HCT116 (cell line): ENCODE results near the gene IGFBP1. TPM values are rescaled to one million over a fixed set of nuclear protein-coding genes. Genes with fewer than 3 reads are reported as not detected.

ENCODE experiments used
- ATAC-seq: fragments of 200-7000 bp; cut with Tn5 transposase; 2 replicates; pipeline ENCODE4 v1.9.1; 2020; ENCODE audit warnings: mild to moderate bottlenecking, moderate library complexity
- BruUV-seq: library from RNA; stranded (reverse); fragments of 400-500 nt; replicated peaks from 2 replicates; lab custom pipeline; 2021; lab: Mats Ljungman, UMichigan
- CTCF ChIA-PET: fragments of 300-600 bp; sonication (Branson Sonifier 250); formaldehyde crosslinking; loops from one replicate; lab custom pipeline; 2021; ENCODE audit warnings: antibody characterized with exemption; lab: Charles Lee
- POLR2A ChIA-PET: fragments of 300-600, 350-600 bp; sonication (Branson Sonifier 250); formaldehyde crosslinking; loops from one replicate; lab custom pipeline; 2021; ENCODE audit warnings: antibody characterized with exemption; lab: Charles Lee
- RAD21 ChIA-PET, 2 experiments: fragments of 300-600 bp; sonication (Branson Sonifier 250); formaldehyde crosslinking; loops; one replicate each; lab custom pipeline; 2023; ENCODE audit warnings: low total read pairs in 2 of 2; ENCODE audit not compliant: uncharacterized antibody in 2 of 2, unreplicated experiment in 2 of 2, low non-redundant PET in 1 of 2; lab: Charles Lee
- DNase-seq: peaks from one replicate; pipeline ENCODE4 v3.0.0-alpha.2; 2010; ENCODE audit warnings: low read depth, low spot score
- H2AFZ ChIP-seq: fragments of 200-600 bp; shearing (Covaris generic), sonication (generic); 2 replicates; pipeline ENCODE4 v1.6.1; 2017; ENCODE audit warnings: low read depth, mixed run types, mixed read lengths, antibody characterized with exemption, low read length; ENCODE audit not compliant: poor library complexity, severe bottlenecking
- H3K27ac ChIP-seq: 2 replicates; pipeline ENCODE4 v1.5.1; 2012; ENCODE audit warnings: low read depth, low read length
- H3K27me3 ChIP-seq: fragments of 200-600 bp; sonication (generic); 2 replicates; pipeline ENCODE4 v1.6.1; 2016; ENCODE audit warnings: mixed run types, low read length, mixed read lengths; ENCODE audit not compliant: insufficient read depth
- H3K36me3 ChIP-seq, 2 experiments: fragments of 200-500 bp in 1 of 2; fragments of 200-600 bp in 1 of 2; sonication (Bioruptor generic) in 1 of 2; sonication (generic) in 1 of 2; 2 replicates each; pipeline versions ENCODE4 v1.5.1 to v1.6.1; 2014 to 2016; ENCODE audit warnings: low read length in 2 of 2, inconsistent platforms in 1 of 2, mixed read lengths in 1 of 2, mixed run types in 1 of 2; ENCODE audit not compliant: insufficient read depth in 2 of 2, control insufficient read depth in 1 of 2
- H3K4me1 ChIP-seq, 2 experiments: fragments of 200-600 bp in 1 of 2; sonication (generic) in 1 of 2; 2 replicates each; pipeline versions ENCODE4 v1.5.1 to v1.6.1; 2012 to 2017; ENCODE audit warnings: low read length in 2 of 2, inconsistent platforms in 1 of 2, mild to moderate bottlenecking in 1 of 2, mixed read lengths in 1 of 2, mixed run types in 1 of 2, moderate library complexity in 1 of 2; ENCODE audit not compliant: insufficient read depth in 2 of 2, control insufficient read depth in 1 of 2
- H3K4me2 ChIP-seq: fragments of 200-600 bp; sonication (generic); 2 replicates; pipeline ENCODE4 v1.6.1; 2017; ENCODE audit warnings: mixed run types, low read length, mixed read lengths
- H3K4me3 ChIP-seq, 2 experiments: fragments of 200-600 bp in 1 of 2; sonication (generic) in 1 of 2; replicated peaks in 1 of 2; 2 replicates each; pipeline ENCODE4 v1.5.1; 2011 to 2016; ENCODE audit warnings: low read length in 2 of 2, control low read depth in 1 of 2, low read depth in 1 of 2, mild to moderate bottlenecking in 1 of 2, mixed read lengths in 1 of 2, mixed run types in 1 of 2
- H3K79me2 ChIP-seq: fragments of 200-600 bp; sonication (generic); 2 replicates; pipeline ENCODE4 v1.6.1; 2017; ENCODE audit warnings: mild to moderate bottlenecking, mixed run types, low read length, moderate library complexity, mixed read lengths; ENCODE audit not compliant: insufficient read depth
- H3K9ac ChIP-seq: fragments of 200-600 bp; sonication (generic); 2 replicates; pipeline ENCODE4 v1.6.1; 2016; ENCODE audit warnings: low read length, mixed read lengths
- H3K9me2 ChIP-seq: fragments of 200-600 bp; sonication (generic), shearing (Covaris generic); 2 replicates; pipeline ENCODE4 v1.6.1; 2017; ENCODE audit warnings: mixed run types, mild to moderate bottlenecking, moderate library complexity; ENCODE audit not compliant: insufficient read depth
- H3K9me3 ChIP-seq, 2 experiments: fragments of 200-500 bp in 1 of 2; fragments of 200-600 bp in 1 of 2; sonication (Bioruptor generic) in 1 of 2; sonication (generic) in 1 of 2; 2 replicates each; pipeline ENCODE4 v1.6.1; 2014 to 2017; ENCODE audit warnings: low read length in 2 of 2, mixed read lengths in 2 of 2, inconsistent platforms in 1 of 2, low read depth in 1 of 2, mild to moderate bottlenecking in 1 of 2, mixed run types in 1 of 2, moderate library complexity in 1 of 2; ENCODE audit not compliant: control insufficient read depth in 1 of 2, insufficient read depth in 1 of 2
- H4K20me1 ChIP-seq: fragments of 200-600 bp; sonication (generic), shearing (Covaris generic); 2 replicates; pipeline ENCODE4 v1.6.1; 2017; ENCODE audit warnings: mixed run types, mild to moderate bottlenecking, moderate library complexity; ENCODE audit not compliant: insufficient read depth
- CEBPB ChIP-seq: IDR thresholded peaks from 2 replicates; pipeline ENCODE4 v1.6.1; 2012; ENCODE audit warnings: low read depth
- ELF1 ChIP-seq: IDR thresholded peaks from 2 replicates; pipeline ENCODE4 v1.6.1; 2012; ENCODE audit warnings: low read depth, borderline replicate concordance
- EZH2 ChIP-seq: fragments of 200-600 bp; sonication (generic); IDR thresholded peaks from 2 replicates; pipeline ENCODE4 v1.6.1; 2017; ENCODE audit warnings: antibody characterized with exemption, mixed run types
- EZH2phosphoT487 ChIP-seq: fragments of 200-600 bp; IDR thresholded peaks from 2 replicates; pipeline ENCODE4 v1.6.1; 2018; ENCODE audit warnings: antibody characterized with exemption, borderline replicate concordance
- FOSL1 ChIP-seq: IDR thresholded peaks from 2 replicates; pipeline ENCODE4 v1.6.1; 2012; ENCODE audit warnings: low read depth
- POLR2AphosphoS5 ChIP-seq: IDR thresholded peaks from 2 replicates; pipeline ENCODE4 v1.6.1; 2011; ENCODE audit warnings: mild to moderate bottlenecking, low read depth, low read length, moderate library complexity
- RAD21 ChIP-seq: IDR thresholded peaks from 2 replicates; pipeline ENCODE4 v1.6.1; 2012; ENCODE audit warnings: low read depth, mild to moderate bottlenecking
- SP1 ChIP-seq: IDR thresholded peaks from 2 replicates; pipeline ENCODE4 v1.6.1; 2012; ENCODE audit warnings: low read depth
- TCF7L2 ChIP-seq: IDR thresholded peaks from 2 replicates; pipeline ENCODE4 v1.7.0; 2011; ENCODE audit warnings: borderline replicate concordance, inconsistent platforms; ENCODE audit not compliant: insufficient read depth, insufficient read length; ENCODE audit errors: extremely low read depth
- YY1 ChIP-seq: IDR thresholded peaks from 2 replicates; pipeline ENCODE4 v1.6.1; 2011; ENCODE audit warnings: low read length, low read depth, moderate library complexity, mild to moderate bottlenecking; ENCODE audit not compliant: insufficient replicate concordance; ENCODE audit errors: extremely low read depth
- intact Hi-C: fragments of 100-400 bp; cut with micrococcal nuclease; formaldehyde crosslinking; loops from 2 replicates; pipeline ENCODE4 v1.10.0; 2022
- total RNA-seq: library from RNA; stranded (reverse); gene quantifications from one replicate; pipeline ENCODE4 v1.2.1, GENCODE V29; 2021; ENCODE audit not compliant: unreplicated experiment
- TF ChIP-seq, protein P1 (sequence below): IDR thresholded peaks from 2 replicates; pipeline ENCODE4 v1.6.1; 2012; ENCODE audit warnings: low read depth
- TF ChIP-seq, protein P2 (sequence below), 3 experiments: fragments of 200-600 bp in 1 of 3; sonication (generic) in 1 of 3; IDR thresholded peaks in 2 of 3; conservative IDR thresholded peaks in 1 of 3; 2 replicates each; pipeline ENCODE4 v1.5.1; 2012 to 2017; ENCODE audit warnings: low read depth in 2 of 3, low read length in 2 of 3, antibody characterized with exemption in 1 of 3, borderline replicate concordance in 1 of 3, control low read depth in 1 of 3, mild to moderate bottlenecking in 1 of 3, mixed read lengths in 1 of 3, mixed run types in 1 of 3, moderate library complexity in 1 of 3; ENCODE audit not compliant: insufficient read depth in 1 of 3
- TF ChIP-seq, protein P3 (sequence below): IDR thresholded peaks from 2 replicates; pipeline ENCODE4 v1.6.1; 2012

IGFBP1 gene
- total RNA-seq, 1 experiment from 2014 or later, result 0.20 TPM

DNA sequence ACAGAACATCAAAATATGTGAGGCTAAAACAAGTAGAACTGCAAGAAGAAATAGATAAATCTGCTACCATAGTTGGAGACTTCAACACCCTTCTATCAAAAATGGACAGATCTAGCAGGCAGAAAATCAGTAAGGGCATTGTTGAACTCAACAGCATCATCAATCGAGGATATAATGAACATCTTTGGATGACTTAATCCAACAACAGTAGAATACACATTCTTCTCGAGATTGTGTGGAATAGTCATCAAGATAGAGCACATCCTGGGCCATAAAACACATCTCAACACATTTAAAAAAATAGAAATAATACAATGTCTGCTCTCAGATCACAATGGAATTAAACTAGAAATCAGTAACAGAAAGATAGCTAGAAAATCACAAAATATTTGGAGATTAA is 9.9 kb downstream of the IGFBP1 start:
- Histone ChIP-seq H2AFZ (no peak overlapping the region), H3K9me2 (no peaks in the 10 kb centered on the region), H3K4me3 (no peak overlapping the region), H3K9me3 (no peaks in the 10 kb centered on the region), H3K79me2 (no peaks in the 10 kb centered on the region), H3K27me3 (no peaks in the 10 kb centered on the region), H3K27ac (no peak overlapping the region), H3K4me2 (no peak overlapping the region), H3K36me3 (no peaks in the 10 kb centered on the region), H3K9ac (no peak overlapping the region), H4K20me1 (no peaks in the 10 kb centered on the region), H3K4me1 (no peaks in the 10 kb centered on the region)
- ATAC-seq, result no peak
- TF ChIP-seq SP1 (no peak), ELF1 (no peak), FOSL1 (no peak), RAD21 (no peak), EZH2phosphoT487 (no peak), CEBPB (no peak), POLR2AphosphoS5 (no peak), YY1 (no peak), EZH2 (no peak), TCF7L2 (no peak)
- TF ChIP-seq, protein P1, sequence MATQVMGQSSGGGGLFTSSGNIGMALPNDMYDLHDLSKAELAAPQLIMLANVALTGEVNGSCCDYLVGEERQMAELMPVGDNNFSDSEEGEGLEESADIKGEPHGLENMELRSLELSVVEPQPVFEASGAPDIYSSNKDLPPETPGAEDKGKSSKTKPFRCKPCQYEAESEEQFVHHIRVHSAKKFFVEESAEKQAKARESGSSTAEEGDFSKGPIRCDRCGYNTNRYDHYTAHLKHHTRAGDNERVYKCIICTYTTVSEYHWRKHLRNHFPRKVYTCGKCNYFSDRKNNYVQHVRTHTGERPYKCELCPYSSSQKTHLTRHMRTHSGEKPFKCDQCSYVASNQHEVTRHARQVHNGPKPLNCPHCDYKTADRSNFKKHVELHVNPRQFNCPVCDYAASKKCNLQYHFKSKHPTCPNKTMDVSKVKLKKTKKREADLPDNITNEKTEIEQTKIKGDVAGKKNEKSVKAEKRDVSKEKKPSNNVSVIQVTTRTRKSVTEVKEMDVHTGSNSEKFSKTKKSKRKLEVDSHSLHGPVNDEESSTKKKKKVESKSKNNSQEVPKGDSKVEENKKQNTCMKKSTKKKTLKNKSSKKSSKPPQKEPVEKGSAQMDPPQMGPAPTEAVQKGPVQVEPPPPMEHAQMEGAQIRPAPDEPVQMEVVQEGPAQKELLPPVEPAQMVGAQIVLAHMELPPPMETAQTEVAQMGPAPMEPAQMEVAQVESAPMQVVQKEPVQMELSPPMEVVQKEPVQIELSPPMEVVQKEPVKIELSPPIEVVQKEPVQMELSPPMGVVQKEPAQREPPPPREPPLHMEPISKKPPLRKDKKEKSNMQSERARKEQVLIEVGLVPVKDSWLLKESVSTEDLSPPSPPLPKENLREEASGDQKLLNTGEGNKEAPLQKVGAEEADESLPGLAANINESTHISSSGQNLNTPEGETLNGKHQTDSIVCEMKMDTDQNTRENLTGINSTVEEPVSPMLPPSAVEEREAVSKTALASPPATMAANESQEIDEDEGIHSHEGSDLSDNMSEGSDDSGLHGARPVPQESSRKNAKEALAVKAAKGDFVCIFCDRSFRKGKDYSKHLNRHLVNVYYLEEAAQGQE, result no peak
- TF ChIP-seq, protein P2, sequence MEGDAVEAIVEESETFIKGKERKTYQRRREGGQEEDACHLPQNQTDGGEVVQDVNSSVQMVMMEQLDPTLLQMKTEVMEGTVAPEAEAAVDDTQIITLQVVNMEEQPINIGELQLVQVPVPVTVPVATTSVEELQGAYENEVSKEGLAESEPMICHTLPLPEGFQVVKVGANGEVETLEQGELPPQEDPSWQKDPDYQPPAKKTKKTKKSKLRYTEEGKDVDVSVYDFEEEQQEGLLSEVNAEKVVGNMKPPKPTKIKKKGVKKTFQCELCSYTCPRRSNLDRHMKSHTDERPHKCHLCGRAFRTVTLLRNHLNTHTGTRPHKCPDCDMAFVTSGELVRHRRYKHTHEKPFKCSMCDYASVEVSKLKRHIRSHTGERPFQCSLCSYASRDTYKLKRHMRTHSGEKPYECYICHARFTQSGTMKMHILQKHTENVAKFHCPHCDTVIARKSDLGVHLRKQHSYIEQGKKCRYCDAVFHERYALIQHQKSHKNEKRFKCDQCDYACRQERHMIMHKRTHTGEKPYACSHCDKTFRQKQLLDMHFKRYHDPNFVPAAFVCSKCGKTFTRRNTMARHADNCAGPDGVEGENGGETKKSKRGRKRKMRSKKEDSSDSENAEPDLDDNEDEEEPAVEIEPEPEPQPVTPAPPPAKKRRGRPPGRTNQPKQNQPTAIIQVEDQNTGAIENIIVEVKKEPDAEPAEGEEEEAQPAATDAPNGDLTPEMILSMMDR (IDR thresholded peaks at IDR 0.05 in 2 of 3, conservative IDR thresholded peaks at IDR 0.05 in 1 of 3; ENCODE audit: borderline replicate concordance in 1 of 3, insufficient read depth in 1 of 3, low read depth in 2 of 3, low read length in 2 of 3), result no peak
- TF ChIP-seq, protein P3, sequence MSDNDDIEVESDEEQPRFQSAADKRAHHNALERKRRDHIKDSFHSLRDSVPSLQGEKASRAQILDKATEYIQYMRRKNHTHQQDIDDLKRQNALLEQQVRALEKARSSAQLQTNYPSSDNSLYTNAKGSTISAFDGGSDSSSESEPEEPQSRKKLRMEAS, result no peak
- RAD21 ChIA-PET, result no interaction called here
- intact Hi-C loops, result loop anchor here (10.0 kb wide), 1 partner anchor 1277 kb away; no protein-coding TSS in a partner anchor
- BruUV-seq, result no TSS peak
- POLR2A ChIA-PET, result no interaction called here
- CTCF ChIA-PET, result interaction anchor here (1.8 kb wide), 1 partner anchor 1203 kb away, joined by 3 read pairs; no protein-coding TSS in a partner anchor
- no peak for DNase-seq
